PFSK-1 (cell line): ENCODE results near the gene ELAVL1.

Source experiments
- FOXP2 ChIP-seq: optimal IDR thresholded peaks from 2 replicates; pipeline ENCODE3; 2011; ENCODE audit warnings: borderline replicate concordance, control low read depth, inconsistent platforms; ENCODE audit not compliant: insufficient read depth; ENCODE audit errors: extremely low read length, extremely low read depth
- POLR2AphosphoS5 ChIP-seq: IDR thresholded peaks from 2 replicates; pipeline ENCODE4 v1.6.1; 2012; ENCODE audit warnings: low read depth, mild to moderate bottlenecking, control low read depth, low read length, moderate library complexity
- SIN3A ChIP-seq: IDR thresholded peaks from 2 replicates; pipeline ENCODE4 v1.6.1; 2012; ENCODE audit warnings: mild to moderate bottlenecking, low read length, moderate library complexity, borderline replicate concordance; ENCODE audit not compliant: insufficient read depth
- TAF1 ChIP-seq: IDR thresholded peaks from 2 replicates; pipeline ENCODE4 v1.6.1; 2012; ENCODE audit warnings: low read length, control low read depth, borderline replicate concordance; ENCODE audit not compliant: insufficient read depth
- TF ChIP-seq, protein P1 (sequence below), 2 experiments: IDR thresholded peaks; 2 replicates each; pipeline versions ENCODE4 v1.6.1 to v1.8.0; 2011 to 2012; ENCODE audit warnings: low read depth in 2 of 2, low read length in 2 of 2, control low read depth in 1 of 2, inconsistent platforms in 1 of 2, mild to moderate bottlenecking in 1 of 2, moderate library complexity in 1 of 2; ENCODE audit not compliant: insufficient read depth in 1 of 2

ELAVL1 gene

DNA sequence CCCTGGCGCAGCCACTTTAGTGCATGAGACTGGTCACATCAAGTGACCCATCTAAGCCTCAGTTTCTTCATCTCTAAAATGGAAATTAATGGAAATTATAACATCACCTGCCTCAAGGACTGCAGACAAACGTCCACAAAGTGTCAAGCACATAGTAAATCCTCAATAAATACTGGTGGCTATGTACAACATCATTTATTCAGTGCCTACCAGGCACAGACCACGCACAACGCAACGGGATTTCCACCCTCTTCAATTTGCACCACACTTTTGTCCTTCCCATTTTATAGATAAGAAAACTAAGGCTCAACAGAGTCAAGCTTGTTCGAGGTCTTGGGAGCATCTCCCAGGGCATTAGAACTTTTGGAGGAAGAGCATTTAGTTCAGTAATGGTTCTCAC, 1.4 kb downstream of the ELAVL1 start:
- TF ChIP-seq POLR2AphosphoS5 (no peak), SIN3A (no peak), TAF1 (no peak), FOXP2 (no peak)
- TF ChIP-seq, protein P1, sequence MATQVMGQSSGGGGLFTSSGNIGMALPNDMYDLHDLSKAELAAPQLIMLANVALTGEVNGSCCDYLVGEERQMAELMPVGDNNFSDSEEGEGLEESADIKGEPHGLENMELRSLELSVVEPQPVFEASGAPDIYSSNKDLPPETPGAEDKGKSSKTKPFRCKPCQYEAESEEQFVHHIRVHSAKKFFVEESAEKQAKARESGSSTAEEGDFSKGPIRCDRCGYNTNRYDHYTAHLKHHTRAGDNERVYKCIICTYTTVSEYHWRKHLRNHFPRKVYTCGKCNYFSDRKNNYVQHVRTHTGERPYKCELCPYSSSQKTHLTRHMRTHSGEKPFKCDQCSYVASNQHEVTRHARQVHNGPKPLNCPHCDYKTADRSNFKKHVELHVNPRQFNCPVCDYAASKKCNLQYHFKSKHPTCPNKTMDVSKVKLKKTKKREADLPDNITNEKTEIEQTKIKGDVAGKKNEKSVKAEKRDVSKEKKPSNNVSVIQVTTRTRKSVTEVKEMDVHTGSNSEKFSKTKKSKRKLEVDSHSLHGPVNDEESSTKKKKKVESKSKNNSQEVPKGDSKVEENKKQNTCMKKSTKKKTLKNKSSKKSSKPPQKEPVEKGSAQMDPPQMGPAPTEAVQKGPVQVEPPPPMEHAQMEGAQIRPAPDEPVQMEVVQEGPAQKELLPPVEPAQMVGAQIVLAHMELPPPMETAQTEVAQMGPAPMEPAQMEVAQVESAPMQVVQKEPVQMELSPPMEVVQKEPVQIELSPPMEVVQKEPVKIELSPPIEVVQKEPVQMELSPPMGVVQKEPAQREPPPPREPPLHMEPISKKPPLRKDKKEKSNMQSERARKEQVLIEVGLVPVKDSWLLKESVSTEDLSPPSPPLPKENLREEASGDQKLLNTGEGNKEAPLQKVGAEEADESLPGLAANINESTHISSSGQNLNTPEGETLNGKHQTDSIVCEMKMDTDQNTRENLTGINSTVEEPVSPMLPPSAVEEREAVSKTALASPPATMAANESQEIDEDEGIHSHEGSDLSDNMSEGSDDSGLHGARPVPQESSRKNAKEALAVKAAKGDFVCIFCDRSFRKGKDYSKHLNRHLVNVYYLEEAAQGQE (IDR thresholded peaks at IDR 0.05; ENCODE audit: insufficient read depth in 1 of 2, low read depth in 2 of 2, low read length in 2 of 2): no peak

DNA sequence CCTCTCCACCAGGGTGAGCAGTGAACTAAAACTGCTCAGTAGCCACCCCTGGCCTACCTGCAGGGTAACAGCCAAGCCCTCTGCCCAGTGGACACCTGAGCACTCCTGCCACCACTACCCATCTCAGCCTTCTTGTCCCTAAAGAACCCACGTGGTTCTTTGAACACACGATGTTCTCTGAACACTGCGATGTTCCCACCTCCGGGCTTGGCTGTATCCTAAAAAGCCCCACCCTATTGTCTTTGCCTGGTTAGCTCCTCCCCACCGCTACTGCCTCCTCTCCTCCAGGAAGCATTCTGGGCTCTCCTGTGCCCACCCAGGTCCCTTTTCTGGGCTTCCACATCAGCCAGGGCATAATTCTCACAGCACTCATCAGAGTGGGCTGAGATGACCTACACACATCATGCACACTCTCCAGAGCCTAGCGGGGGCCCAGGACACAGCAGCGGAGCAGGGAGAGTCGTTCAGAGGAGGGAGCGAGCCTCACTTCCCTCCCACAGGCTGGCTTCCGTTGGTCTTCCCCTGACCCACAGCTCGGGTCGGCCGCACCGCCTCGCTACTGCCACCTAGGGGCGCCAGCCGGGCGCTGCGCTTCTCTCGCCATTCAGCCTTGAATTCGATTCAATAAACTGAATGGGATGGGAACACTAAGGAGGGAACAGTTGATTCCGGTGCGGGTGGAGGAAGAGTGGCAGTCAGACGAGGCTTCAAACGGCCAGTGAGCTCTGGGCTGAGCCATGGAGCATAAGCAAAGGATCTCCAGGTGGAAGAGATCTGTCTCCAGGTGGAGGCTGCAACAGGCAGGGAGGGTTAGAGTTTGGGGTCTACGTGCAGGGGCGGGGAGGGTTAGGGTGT, 3.2 kb downstream of the ELAVL1 start:
- TF ChIP-seq TAF1 (peak; percentile 39; the same call in 1 of the 2 replicates), POLR2AphosphoS5 (peak; percentile 43; the same call in 1 of the 2 replicates), FOXP2 (peak; percentile 84), SIN3A (0 out of 2 replicates have a peak, but pooled peaks have one; percentile 26)
- TF ChIP-seq, protein P1 (IDR thresholded peaks at IDR 0.05; ENCODE audit: insufficient read depth in 1 of 2, low read depth in 2 of 2, low read length in 2 of 2): no peak

DNA sequence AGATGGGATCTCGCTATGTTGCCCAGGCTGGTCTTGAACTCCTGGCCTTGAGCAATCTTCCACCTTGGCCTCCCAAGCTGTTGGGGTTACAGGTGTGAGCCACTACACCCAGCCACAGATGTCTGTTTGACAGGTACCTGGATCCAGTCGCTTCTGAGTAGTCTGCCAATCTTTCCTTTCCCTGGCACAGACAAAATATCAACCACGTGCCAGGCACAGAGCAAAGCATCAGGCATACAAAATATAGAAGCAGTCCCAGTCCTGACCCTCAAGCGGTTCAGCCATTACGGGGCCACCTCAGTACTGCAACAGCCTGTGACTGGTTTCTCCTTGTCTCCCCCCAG, 3.8 kb downstream of the ELAVL1 start:
- TF ChIP-seq TAF1 (no peak), FOXP2 (no peak), POLR2AphosphoS5 (no peak), SIN3A (no peak)
- TF ChIP-seq, protein P1 (IDR thresholded peaks at IDR 0.05; ENCODE audit: insufficient read depth in 1 of 2, low read depth in 2 of 2, low read length in 2 of 2): no peak

DNA sequence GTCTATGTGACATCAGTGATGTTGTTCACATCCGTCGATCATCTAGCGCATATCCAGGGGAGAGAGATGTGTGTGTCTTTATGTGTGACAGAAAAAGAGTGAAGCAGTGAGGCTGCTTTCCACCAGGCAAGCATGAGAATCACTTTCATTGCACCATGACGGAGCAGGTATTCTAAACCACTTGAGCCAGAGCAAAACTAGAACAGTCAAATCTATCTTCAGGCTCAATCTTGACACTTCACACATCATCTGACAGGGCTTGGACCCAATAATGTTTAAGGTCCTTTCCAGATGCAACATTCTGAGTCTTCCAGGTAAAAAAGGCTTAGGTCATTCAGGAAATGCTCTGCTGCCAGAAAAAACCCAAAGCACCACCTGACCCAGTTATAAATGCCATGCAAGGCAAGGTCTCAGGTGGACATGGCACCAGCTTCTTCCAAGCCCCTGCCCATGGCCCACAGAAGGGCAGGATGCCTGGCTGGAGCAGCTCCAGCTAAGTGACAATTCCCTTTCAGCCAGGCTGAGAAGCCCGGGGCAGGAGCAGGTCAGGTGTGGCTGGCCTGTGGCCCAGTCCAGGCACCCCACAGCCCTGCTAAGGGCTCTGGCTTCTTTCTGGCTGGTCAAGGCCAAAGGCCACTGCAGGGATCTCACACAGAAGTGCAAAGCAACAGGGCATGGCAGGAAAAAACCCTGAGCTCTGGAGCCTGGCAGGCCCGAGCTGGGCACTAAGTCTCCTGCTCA, 5.0 kb downstream of the ELAVL1 start:
- TF ChIP-seq FOXP2: no peak
- no peak for TF ChIP-seq TAF1
- no peak for TF ChIP-seq POLR2AphosphoS5
- TF ChIP-seq SIN3A: no peak
- TF ChIP-seq, protein P1 (IDR thresholded peaks at IDR 0.05; ENCODE audit: insufficient read depth in 1 of 2, low read depth in 2 of 2, low read length in 2 of 2): no peak
